Sigmoid colon (tissue), 7 donors: ENCODE data around the gene CCDC18. TPM values are rescaled to one million over a fixed set of nuclear protein-coding genes. Genes with fewer than 3 reads are reported as not detected.
"Not testable (repeated sequence)": the region's sequence is repeated elsewhere in the genome, so short reads cannot be mapped to it uniquely, and the experiment has no call there.

ENCODE experiments used
- DNase-seq: peaks from one replicate; pipeline ENCODE4 v3.0.0-alpha.2; 2019
- H3K27ac ChIP-seq, 4 donors: fragments of 200-600 bp; sonication (generic); one replicate each; pipeline ENCODE4 v1.5.1; 2016 to 2019; ENCODE audit warnings: mild to moderate bottlenecking in 1 of 4
- H3K27me3 ChIP-seq, 3 donors: fragments of 200-600 bp; sonication (generic); one replicate each; pipeline ENCODE4 v1.5.1; 2019; ENCODE audit warnings: mild to moderate bottlenecking in 1 of 3
- H3K36me3 ChIP-seq, 4 donors: fragments of 200-600 bp; sonication (generic); one replicate each; pipeline ENCODE4 v1.5.1; 2016 to 2019
- H3K4me1 ChIP-seq, 4 donors: fragments of 200-600 bp; sonication (generic); one replicate each; pipeline ENCODE4 v1.5.1; 2017 to 2019
- H3K4me3 ChIP-seq, 4 donors: fragments of 200-600 bp; sonication (generic); one replicate each; pipeline ENCODE4 v1.5.1; 2017 to 2019; ENCODE audit warnings: mild to moderate bottlenecking in 2 of 4, moderate library complexity in 1 of 4
- H3K9me3 ChIP-seq, 4 donors: fragments of 200-600 bp in 3 of 4; sonication (generic) in 3 of 4; one replicate each; pipeline versions ENCODE4 v1.5.1 to v1.6.1; 2013 to 2019
- EP300 ChIP-seq, 4 donors: sonication (generic); formaldehyde crosslinking; IDR thresholded peaks; one replicate each; pipeline ENCODE4 v1.6.1; 2017; ENCODE audit warnings: antibody characterized with exemption in 4 of 4
- POLR2A ChIP-seq, 2 donors: fragments of 450-650 bp; IDR thresholded peaks; one replicate each; pipeline ENCODE4 v1.6.1; 2016; ENCODE audit warnings: antibody characterized with exemption in 2 of 2, mild to moderate bottlenecking in 2 of 2, moderate library complexity in 2 of 2
- POLR2AphosphoS5 ChIP-seq, 4 donors: sonication (generic); formaldehyde crosslinking; IDR thresholded peaks; one replicate each; pipeline ENCODE4 v1.6.1; 2017; ENCODE audit warnings: antibody characterized with exemption in 4 of 4
- whole genome bisulfite sequencing, 2 donors: extraction: QIAGEN DNeasy Blood & Tissue Kit; methylation state at CpG; one replicate each; pipeline ENCODE4 v1.1.7; 2013; 5-methylcytosine and 5-hydroxymethylcytosine counted together
- intact Hi-C: fragments of 100-400 bp; cut with DNase I; formaldehyde crosslinking; loops from one replicate; pipeline ENCODE4 v1.15.1; 2023
- polyA plus RNA-seq, 3 donors: library from polyadenylated mRNA; stranded (reverse); fragments of 200-250 nt; gene quantifications; one replicate each; pipeline ENCODE4 v1.2.3, GENCODE V29; 2013
- total RNA-seq, 4 donors: library from RNA; depleted of rRNA; stranded (reverse); fragments of >200 nt; gene quantifications; one replicate each; pipeline ENCODE4 v1.1.0, GENCODE V29; 2016
- TF ChIP-seq, protein P1 (sequence below), 4 experiments: fragments of 450-650 bp in 3 of 4; fragments of 200-600 bp in 1 of 4; IDR thresholded peaks; one replicate each; pipeline ENCODE4 v1.5.1; 2016 to 2019; ENCODE audit warnings: antibody characterized with exemption in 4 of 4, mild to moderate bottlenecking in 3 of 4, moderate library complexity in 2 of 4
- donor health status: healthy with polysubstance abuse.
- donor health status: Bipolar disorder and iron deficiency.
- donor health status: healthy.

Gene CCDC18
- total and polyA plus RNA-seq, 7 donors = 0.60 to 6.9 (median 2.5) TPM

DNA sequence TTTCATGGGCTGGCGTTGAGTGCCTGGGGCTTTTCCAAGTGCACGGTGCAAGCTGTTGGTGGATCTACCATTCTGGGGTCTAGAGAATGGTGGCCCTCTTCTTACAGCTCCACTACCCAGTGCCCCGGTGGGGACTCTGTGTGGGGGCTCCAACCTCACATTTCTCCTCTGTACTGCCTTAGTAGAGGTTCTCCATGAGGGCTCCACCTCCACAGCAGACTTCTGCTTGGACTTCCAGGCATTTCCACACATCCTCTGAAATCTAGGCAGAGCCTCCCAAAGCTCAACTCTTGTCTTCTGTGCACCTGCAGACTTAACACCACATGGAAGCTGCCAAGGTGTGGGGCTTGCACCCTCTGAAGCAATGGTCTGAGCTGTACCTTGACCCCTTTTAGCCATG, 82.1 kb downstream of the CCDC18 start:
- H3K36me3 ChIP-seq = peaks cover 0 to 7% (median 3%) of the 10 kb centered on the region in 4 donors
- DNase-seq = no peak
- no peaks in the 10 kb centered on the region for H3K4me1 ChIP-seq
- intact Hi-C loops = no loop called here
- no peak overlapping the region for H3K27ac ChIP-seq
- 98% methylated on average over 3 of the region's 3 CpGs for WGBS, 2 donors
- no peak overlapping the region for H3K4me3 ChIP-seq
- H3K9me3 ChIP-seq = peaks cover 0 to 10% (median 0%) of the 10 kb centered on the region in 4 donors
- no peaks in the 10 kb centered on the region for H3K27me3 ChIP-seq
- TF ChIP-seq, protein P1, sequence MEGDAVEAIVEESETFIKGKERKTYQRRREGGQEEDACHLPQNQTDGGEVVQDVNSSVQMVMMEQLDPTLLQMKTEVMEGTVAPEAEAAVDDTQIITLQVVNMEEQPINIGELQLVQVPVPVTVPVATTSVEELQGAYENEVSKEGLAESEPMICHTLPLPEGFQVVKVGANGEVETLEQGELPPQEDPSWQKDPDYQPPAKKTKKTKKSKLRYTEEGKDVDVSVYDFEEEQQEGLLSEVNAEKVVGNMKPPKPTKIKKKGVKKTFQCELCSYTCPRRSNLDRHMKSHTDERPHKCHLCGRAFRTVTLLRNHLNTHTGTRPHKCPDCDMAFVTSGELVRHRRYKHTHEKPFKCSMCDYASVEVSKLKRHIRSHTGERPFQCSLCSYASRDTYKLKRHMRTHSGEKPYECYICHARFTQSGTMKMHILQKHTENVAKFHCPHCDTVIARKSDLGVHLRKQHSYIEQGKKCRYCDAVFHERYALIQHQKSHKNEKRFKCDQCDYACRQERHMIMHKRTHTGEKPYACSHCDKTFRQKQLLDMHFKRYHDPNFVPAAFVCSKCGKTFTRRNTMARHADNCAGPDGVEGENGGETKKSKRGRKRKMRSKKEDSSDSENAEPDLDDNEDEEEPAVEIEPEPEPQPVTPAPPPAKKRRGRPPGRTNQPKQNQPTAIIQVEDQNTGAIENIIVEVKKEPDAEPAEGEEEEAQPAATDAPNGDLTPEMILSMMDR (IDR thresholded peaks at IDR 0.05) = no peak
- TF ChIP-seq EP300 (IDR thresholded peaks at IDR 0.05) (no peak), POLR2A (IDR thresholded peaks at IDR 0.05) (no peak), POLR2AphosphoS5 (IDR thresholded peaks at IDR 0.05) (no peak)

DNA sequence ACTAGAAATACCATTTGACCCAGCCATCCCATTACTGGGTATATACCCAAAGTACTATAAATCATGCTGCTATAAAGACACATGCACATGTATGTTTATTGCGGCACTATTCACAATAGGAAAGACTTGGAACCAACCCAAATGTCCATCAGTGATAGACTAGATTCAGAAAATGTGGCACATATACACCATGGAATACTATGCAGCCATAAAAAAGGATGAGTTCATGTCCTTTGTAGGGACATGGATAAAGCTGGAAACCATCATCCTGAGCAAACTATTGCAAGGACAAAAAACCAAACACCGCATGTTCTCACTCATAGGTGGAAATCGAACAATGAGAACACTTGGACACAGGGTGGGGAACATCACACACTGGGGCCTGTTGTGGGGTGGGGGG, 88.4 kb downstream of the CCDC18 start:
- H3K27me3 ChIP-seq, H3K4me1 ChIP-seq, H3K27ac ChIP-seq, DNase-seq, H3K4me3 ChIP-seq, H3K36me3 ChIP-seq, H3K9me3 ChIP-seq, intact Hi-C loops: not testable (repeated sequence)
- WGBS, 2 donors = 93 to 97% methylated on average over 3 of the region's 3 CpGs

DNA sequence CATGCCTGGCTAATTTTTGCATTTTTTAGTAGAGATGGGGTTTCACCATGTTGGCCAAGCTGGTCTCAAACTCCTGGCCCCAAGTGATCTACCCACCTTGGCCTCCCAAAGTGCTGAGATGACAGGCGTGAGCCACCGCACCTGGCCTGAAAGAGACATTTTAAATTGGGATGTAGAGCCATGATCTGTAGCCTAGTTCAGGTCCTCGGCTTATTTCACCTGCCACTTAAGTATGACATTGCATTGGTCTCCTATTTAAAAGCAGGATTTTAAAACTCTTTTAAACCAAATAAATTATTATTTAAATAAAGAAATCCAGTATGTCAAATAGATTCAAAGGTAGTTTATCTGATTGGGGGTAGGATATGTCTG, 94.7 kb downstream of the CCDC18 start:
- H3K27ac ChIP-seq, H3K9me3 ChIP-seq, H3K36me3 ChIP-seq, H3K27me3 ChIP-seq, DNase-seq, H3K4me1 ChIP-seq, intact Hi-C loops, H3K4me3 ChIP-seq: not testable (repeated sequence)
- 95 to 98% methylated on average over 3 of the region's 3 CpGs for WGBS, 2 donors

- H3K9me3 ChIP-seq = no peaks in the 10 kb centered on the region
- no peak overlapping the region for H3K4me3 ChIP-seq
- no peak for DNase-seq
- H3K27ac ChIP-seq = no peak overlapping the region
- H3K27me3 ChIP-seq = no peaks in the 10 kb centered on the region
- 70 to 84% methylated on average over 5 of the region's 5 CpGs for WGBS, 2 donors
- H3K36me3 ChIP-seq = peaks cover 0 to 4% (median 0%) of the 10 kb centered on the region in 4 donors
- TF ChIP-seq, protein P1 (IDR thresholded peaks at IDR 0.05) = no peak
- TF ChIP-seq POLR2A (IDR thresholded peaks at IDR 0.05) = no peak
- no peak for TF ChIP-seq EP300 (IDR thresholded peaks at IDR 0.05)
- no peak for TF ChIP-seq POLR2AphosphoS5 (IDR thresholded peaks at IDR 0.05)
- intact Hi-C loops = no loop called here
- H3K4me1 ChIP-seq = no peaks in the 10 kb centered on the region
Observed at GRCh38 chr1:93275634-93276295, 95.2 kb downstream of the CCDC18 start.

- DNase-seq, H3K4me1 ChIP-seq, H3K36me3 ChIP-seq, H3K27ac ChIP-seq, intact Hi-C loops, H3K4me3 ChIP-seq, H3K27me3 ChIP-seq, H3K9me3 ChIP-seq: not testable (repeated sequence)
- WGBS, 2 donors = 23 to 57% methylated on average over 3 of the region's 3 CpGs
Observed at GRCh38 chr1:93277530-93277929, 97.0 kb downstream of the CCDC18 start.

- DNase-seq = no peak
- peaks cover 0 to 7% (median 4%) of the 10 kb centered on the region in 4 donors for H3K36me3 ChIP-seq
Observed at GRCh38 chr1:93283496-93283895, 103.0 kb downstream of the CCDC18 start.

More at GRCh38 chr1:93283496-93283895, 103.0 kb downstream of the CCDC18 start:
- TF ChIP-seq, protein P1 (IDR thresholded peaks at IDR 0.05) = no peak
- TF ChIP-seq EP300 (IDR thresholded peaks at IDR 0.05) (no peak), POLR2AphosphoS5 (IDR thresholded peaks at IDR 0.05) (no peak)
- WGBS, 2 donors = 97 to 99% methylated on average over 1 of the region's 1 CpG
- Histone ChIP-seq H3K27me3 (no peaks in the 10 kb centered on the region), H3K9me3 (no peaks in the 10 kb centered on the region), H3K27ac (no peak overlapping the region), H3K4me1 (no peaks in the 10 kb centered on the region), H3K4me3 (no peak overlapping the region)
- intact Hi-C loops = no loop called here
